Stimulated activated CD4-positive, alpha-beta T cell treated with anti-CD3 and anti-CD28 coated beads, Interleukin-1b, Interleukin-23, amount 100 ng/mL, for 4 hours (primary cell): ENCODE measurements around the gene HYDIN.

ENCODE experiments used
- DNase-seq, 2 donors: peaks; one replicate each; pipeline ENCODE4 v3.0.0-alpha.2; 2020; ENCODE audit warnings: low read depth in 2 of 2

Gene HYDIN

DNA sequence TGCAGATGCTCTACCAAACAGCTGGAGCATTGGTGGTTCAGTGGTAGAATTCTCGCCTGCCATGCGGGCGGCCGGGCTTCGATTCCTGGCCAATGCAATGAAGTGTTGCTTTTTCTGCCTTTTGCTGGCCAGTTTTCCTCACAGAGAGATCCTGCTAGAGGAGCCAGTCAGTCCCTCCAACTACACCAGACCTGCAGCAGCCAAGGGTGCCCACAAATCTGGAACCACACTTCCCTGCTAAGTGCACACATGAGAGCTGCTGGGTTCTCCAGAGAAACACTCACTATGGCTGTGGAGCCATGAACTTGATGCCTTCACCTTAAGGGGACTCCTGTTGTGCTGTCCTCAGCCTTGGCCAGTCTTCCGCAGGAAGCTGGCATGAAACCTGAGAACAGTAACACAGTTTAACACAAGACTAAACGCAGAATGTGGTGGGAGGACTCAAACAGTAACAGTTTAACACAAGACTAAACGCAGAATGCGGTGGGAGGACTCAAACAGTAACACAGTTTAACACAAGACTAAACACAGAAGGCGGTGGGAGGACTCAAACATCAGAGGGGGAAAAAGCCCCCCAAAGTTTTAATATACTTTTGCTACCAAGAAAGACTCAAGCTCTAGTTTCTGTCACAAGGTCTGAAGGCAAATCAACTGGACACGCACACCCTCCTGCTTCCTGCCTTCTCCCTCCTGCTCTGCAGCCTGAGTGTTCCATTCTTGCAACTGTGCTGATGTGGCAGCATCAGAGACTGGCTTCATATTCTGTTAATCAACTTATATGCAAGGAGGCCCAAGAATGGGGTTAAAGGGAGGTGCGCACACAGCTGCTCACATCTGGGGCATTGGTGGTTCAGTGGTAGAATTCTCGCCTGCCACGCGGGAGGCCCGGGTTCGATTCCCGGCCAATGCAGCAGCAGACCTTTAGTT lies 441.6 kb downstream of the HYDIN start:
- DNase-seq = no peak

DNA sequence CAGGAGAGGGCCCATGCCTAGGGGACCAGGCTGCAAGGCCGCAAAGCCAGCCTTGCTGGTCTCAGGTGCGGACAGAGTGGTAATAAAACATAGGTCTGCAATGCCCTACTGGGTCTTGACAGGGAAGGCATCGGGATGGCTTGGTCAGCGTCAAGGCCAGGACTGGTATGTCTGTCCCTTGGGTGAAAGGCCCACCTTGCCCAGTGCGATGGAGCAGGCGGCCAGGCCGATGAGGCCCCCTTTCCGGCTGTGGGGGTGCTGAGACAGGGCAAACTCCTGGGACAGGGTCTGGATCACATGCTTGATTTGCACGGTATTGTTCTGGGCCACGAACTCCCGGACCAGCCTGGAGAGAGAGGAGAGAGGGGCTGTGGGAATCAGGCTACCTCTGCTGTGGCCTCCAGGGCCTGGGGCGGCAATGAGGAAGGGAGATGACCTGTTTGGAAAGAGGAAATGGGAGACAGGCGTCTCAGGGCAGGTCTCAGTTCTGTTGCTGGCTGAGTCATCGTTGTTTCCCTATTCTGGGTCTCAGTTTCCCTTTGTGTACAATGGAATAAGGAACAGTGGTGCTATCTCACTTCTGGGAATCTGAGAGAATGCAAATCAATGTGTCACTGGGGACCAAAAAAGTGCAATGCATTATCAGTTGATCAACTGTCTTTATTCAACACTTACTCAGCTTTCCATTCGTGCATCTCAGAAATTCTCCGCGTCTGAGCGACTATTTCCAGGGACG lies 444.3 kb downstream of the HYDIN start:
- DNase-seq = no peak

DNA sequence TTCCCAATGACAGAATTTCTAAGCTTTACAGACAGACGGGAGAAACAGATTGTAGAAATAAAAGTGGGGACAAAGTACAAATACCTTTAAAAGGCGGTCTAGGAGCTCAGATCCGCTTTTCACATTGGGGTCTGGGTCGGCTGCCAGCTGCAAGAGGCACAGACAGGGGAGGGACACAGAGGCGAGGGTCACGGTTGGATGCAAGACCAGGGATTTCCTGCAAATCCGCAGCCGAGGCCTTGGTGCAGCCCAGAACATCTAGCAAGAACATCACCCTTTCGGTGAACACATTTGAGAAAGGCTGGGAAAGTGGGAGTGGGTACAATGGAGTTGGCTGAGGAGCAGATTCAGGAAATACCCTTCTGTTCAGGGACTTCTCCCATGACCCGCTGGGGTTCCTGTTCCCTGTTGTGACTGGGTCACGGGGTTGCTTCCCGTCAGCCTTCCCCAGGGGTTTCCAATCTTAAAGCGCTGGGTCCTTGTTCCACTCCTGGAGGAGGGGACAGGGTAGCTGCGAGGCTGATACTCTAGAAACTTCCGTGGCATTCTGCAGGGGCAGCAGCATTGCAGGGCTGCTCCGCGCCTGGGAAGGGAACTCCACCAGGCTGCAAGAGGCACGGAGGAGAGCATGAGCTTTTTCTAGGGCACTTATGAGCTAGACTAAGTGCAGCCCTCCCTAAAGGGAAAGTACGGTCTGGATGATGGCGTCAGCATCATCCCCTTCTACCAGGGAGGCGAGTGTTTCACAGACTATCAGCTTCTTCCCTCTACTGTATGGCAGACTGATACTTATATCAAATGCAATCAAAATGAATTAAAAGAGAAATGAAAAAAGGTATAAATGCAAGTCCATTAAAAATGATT lies 445.6 kb downstream of the HYDIN start:
- DNase-seq = no peak

DNA sequence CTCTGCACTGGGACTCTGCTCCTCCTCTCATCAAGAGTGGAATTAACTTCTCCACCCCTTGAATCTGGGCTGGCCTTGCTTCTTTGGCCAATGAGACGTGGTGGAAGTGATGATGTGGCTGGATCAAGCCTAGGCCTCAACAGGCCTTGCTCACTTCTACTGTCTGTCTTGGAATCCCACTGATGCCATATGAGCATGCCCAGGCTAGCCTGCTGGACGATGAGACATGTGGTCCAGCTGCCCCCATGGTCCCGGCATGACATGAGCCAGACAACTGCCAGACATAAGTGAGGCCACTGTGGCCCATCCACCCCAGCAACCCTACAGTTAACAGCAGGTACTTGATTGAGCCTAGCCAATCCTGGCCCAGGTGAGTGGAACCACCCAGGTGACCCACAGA lies 448.3 kb downstream of the HYDIN start:
- no peak for DNase-seq

DNA sequence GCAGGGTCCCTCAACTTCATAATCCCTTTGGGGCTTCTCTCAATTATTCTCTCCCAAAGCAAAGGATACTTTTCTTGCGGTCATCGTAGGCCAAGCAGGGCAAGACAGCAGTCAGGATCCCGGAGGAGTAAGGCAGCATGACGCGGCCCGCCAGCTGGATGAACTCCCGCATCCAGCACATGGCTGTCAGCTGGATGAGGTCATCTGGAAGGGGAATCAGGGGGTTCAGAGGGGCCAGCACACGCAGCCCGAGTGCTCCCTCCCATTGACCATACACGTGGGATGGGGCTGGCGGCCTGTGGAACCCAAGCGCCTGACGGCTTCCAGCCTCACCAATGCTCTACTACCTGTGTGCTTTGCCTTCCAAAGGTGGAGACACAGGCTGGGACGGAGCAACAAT lies 448.7 kb downstream of the HYDIN start:
- no peak for DNase-seq

DNA sequence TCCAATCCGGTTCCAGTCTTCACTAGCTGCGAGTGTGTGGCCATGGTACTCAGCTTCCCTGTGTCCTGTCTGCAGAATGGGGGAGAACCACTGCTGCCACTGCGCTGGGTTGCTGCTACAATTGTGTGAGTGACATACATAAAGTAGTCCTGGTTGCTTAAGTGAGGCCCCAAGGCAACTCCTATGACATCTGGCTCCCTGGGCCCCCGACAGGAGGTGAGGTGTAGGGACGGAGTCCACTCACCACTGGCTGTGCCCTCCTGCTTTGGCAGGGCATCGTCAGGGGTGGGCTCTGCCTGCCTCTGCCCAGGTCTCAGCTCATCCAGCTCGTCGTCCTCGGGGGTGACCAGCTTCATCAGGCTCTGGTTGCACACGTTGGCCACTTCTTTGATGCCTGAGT lies 450.0 kb downstream of the HYDIN start:
- DNase-seq = no peak

DNA sequence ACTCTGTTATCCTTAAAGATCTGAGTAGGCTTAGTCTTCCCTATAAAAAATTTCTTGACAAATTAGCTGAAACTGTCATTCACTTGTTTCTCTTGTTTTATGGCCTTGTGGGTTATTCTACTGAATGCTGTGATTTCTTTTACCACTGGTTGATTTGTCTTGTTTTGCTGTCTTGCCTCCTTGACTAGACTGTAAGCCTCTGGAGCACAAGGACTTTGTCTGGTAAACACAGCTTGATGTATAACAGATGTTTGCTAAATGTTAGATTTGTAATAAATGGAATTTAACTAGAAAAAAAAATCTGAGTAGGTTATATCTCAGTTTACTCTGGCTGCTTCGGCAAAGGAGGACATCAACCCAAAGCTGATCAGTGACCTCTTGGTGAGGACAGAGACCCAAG lies 451.2 kb downstream of the HYDIN start:
- no peak for DNase-seq

GRCh38 chr16:70778901-70779309 lies 451.6 kb downstream of the HYDIN start:
- no peak for DNase-seq

DNA sequence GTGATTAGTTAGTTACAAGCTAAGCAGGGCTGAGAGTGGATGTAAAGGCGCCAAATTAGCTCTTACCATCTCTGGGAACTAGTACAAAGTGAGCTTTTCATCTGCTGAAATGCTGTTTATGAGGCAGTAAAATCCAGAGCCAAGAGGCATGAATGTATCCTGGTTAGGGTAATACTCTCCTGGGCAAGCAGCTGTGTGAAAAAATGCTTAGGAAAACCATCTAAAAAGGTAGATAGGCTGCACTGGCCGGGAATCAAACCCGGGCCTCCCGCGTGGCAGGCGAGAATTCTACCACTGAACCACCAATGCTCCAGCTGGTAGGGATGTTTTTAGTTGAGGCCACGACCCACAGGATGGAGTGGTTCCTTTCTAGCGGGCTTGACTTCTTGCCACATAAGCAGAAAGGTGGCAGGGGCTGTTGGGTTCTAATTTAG lies 452.5 kb downstream of the HYDIN start:
- no peak for DNase-seq

- DNase-seq = no peak
These were observed 453.0 kb downstream of the HYDIN start for GRCh38 chr16:70777496-70777895.

DNA sequence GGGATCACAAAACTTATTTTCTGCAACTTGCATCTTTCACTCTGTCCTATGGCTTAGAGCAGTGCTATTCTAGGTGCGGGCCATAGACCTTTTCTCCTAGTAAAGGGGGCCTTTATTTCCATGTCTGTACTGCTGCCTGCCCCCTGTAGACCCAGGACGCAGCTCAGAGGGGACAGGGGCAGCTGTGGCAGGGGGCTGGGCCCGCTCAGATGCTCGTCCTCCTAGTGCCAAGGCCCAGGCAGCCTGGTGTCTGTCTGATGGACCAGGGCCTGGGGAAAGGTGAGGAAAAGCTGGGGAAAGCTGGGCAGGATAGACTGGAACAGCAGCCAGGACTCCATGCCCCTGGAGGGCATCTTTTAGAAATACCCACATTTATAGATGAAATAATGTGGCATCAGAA lies 455.1 kb downstream of the HYDIN start:
- DNase-seq = no peak

DNA sequence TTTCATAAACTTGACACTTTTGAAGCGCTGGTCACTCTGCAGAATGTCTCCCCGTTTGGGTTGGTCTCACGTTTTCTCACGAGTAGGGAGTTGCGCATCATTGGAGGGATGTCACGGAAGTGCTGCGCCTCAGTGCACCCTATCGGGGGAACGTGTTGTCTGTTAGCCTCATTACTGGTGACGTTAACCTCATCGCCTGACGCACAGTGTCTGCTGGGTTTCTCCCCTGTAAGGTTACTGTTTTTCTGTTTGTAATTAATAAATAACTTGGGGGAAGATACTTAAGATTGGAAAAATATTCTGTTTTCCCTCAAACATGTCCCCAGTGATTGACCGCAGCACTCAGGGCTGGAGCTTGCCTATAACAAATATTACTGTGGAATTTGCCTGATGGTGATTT lies 456.3 kb downstream of the HYDIN start:
- no peak for DNase-seq

GRCh38 chr16:70772493-70772892 lies 458.0 kb downstream of the HYDIN start:
- no peak for DNase-seq

GRCh38 chr16:70770626-70771552 lies 459.6 kb downstream of the HYDIN start:
- DNase-seq = peak; percentile 30 to 39

DNA sequence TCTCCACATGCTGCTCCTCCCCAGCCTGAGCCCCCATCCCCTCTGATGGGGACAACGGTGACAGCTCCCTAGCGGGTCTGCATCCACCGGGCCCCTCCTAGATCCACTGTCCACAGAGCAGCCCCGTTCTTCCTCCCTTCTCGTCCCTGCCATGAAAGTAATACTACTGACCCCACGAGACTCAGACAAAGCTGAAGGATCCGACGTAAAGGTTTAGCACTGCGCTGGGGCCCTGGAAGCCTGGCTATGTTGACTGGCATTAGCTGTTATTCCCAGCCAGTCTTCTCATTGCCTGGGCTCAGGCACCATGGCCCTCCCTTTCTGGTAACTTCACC lies 460.3 kb downstream of the HYDIN start:
- no peak for DNase-seq

DNA sequence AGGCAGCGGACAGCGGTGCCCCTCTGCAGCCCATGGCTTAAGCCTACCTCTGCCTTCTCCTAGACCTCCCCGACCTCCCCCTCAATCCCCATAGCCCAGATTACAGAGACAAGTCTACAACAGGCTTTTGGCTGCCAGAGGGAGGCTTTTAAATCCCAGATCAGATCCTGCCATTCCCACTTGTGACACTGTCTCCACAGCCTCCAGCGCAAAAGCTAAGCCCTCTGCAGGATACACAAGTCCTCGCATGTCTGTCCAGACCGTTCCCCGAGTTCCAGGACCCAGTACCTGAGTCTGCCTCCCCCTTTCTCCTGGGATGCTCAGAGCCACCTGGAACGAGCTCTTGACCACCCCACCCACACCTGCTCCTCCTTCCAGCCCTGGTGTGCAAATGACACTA lies 460.8 kb downstream of the HYDIN start:
- DNase-seq = no peak

DNA sequence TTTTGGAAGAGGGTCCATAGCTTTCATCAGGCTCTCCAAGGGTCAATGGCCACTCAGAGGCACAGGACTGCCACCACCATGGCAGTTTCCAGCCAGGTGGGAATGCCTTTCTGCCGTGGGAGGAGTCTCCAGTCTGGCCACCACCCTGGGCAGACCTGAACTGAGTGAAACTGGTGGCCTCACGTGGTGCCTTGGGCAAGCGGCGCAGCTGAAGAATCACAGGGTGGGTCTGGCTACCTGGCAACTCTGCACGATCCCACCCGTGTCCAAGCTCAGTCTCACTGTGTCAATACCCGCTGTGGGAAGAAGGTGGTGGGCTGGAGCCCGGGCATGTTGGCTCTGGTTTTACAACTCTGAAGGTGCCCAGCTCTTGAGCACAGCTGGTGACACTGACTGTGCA lies 461.4 kb downstream of the HYDIN start:
- no peak for DNase-seq

DNA sequence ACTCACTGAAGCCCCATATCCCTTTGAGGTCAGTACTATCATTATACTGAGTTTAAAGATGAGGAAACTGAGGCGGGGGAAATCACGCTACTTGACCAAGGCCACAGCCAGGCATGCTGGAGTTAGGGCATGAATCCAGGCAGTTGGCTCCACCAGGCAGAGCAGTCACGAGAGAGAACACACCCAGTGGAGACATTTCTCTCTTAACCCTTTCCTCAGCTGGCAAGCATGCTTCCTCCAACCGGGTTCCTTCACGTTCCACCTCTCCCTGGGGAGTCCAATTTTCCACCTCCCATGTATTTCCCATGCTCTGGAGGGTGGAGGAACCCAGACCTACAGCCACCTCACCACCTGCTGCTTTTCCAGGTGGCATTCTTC lies 462.3 kb downstream of the HYDIN start:
- no peak for DNase-seq

DNA sequence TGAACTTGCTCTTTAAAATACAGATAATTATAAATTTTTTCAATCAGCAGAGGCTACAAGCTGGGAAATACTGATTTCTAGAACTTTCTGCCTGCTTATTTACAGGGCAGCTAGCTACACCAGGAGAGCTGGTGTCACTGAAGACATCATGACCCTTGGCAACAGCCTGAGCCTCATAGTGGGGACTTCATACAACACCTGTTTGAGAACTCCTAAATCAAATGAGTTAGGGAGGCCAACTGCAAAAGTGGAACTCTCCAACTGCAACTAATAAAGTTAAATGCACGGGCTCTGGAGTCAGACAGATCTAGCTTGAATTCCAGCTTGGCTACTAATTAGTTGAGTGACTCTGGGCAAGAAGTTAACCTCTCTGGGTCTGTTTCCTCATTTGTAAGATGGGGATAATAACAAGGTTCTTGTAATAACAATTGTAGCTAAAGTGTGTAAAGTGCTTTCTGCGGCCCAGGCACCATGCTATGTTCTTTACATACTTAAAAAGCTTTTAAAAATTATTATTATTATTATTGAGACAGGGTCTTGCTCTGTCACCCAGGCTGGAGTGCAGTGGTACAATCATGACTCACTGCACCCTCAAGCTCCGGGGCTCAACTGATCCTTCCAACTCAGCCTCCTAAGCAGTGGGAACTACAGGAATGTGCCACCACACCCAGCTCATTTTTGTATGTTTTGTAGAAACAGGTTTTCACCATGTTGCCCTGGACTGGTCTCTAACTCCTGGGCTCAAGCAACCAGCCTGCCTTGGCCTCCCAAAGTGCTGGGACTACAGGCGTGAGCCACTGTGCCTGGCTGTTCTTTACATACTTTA lies 462.9 kb downstream of the HYDIN start:
- DNase-seq = no peak

DNA sequence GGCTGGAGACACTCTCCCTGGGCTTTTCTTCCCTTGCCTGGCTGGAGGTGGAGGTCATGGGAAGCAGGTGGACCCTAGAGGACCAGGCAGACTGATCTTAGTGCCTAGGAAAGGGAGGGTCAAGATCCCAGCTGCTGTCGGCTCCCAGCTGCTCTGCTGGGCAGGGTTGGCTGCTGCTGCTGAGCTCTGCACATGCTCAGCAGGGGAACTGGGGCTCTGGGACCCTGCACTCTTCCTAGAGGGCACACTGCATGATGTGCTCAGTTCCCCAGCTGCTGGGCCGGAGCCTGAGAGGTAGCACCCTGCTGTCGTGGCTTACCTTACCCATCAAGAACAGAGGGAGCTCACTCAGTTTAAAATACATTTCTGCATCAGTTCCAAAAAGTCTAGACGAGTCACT lies 463.9 kb downstream of the HYDIN start:
- DNase-seq = no peak
